Kidney (tissue), 14 donors: ENCODE results near the gene DROSHA. TPM values are rescaled to one million over a fixed set of nuclear protein-coding genes. Genes with fewer than 3 reads are reported as not detected.
A peak's percentile ranks its signal among the peaks of the same experiment; 100 is the strongest.

Source experiments
- DNase-seq, 5 donors: peaks; one replicate each; pipeline ENCODE4 v3.0.0-alpha.2; 2013 to 2020
- FAIRE-seq: peaks from 2 replicates; lab custom pipeline; 2012; peaks lifted over from hg19 to GRCh38; lab: Jason Lieb, UNC
- H3K27ac ChIP-seq, 2 donors: one replicate each; pipeline ENCODE4 v1.7.0; 2013; ENCODE audit warnings: low read depth in 2 of 2, low read length in 2 of 2, inconsistent platforms in 1 of 2
- H3K27me3 ChIP-seq: one replicate; pipeline ENCODE4 v1.7.1; 2013; ENCODE audit warnings: low read length, inconsistent platforms; ENCODE audit not compliant: control insufficient read depth, insufficient read depth
- H3K36me3 ChIP-seq, 3 donors: one replicate each; pipeline versions ENCODE4 v1.7.0 to v1.7.1; 2013; ENCODE audit warnings: low read length in 3 of 3, control low read depth in 1 of 3, inconsistent platforms in 1 of 3; ENCODE audit not compliant: insufficient read depth in 3 of 3, control insufficient read depth in 2 of 3
- H3K4me1 ChIP-seq, 3 donors: one replicate each; pipeline versions ENCODE4 v1.7.0 to v1.7.1; 2013; ENCODE audit warnings: low read length in 3 of 3, inconsistent platforms in 1 of 3, low read depth in 1 of 3; ENCODE audit not compliant: control insufficient read depth in 2 of 3, insufficient read depth in 2 of 3
- H3K4me3 ChIP-seq, 3 donors: one replicate each; pipeline versions ENCODE4 v1.7.0 to v1.8.1; 2013; ENCODE audit warnings: low read length in 3 of 3, control low read depth in 1 of 3, inconsistent platforms in 1 of 3
- H3K9ac ChIP-seq, 3 donors: one replicate each; pipeline versions ENCODE4 v1.7.0 to v1.7.1; 2013; ENCODE audit warnings: low read length in 3 of 3, control low read depth in 1 of 3, inconsistent platforms in 1 of 3
- H3K9me3 ChIP-seq, 3 donors: one replicate each; pipeline versions ENCODE4 v1.7.0 to v1.7.1; 2013; ENCODE audit warnings: low read length in 3 of 3, control low read depth in 1 of 3, inconsistent platforms in 1 of 3; ENCODE audit not compliant: control insufficient read depth in 2 of 3, insufficient read depth in 1 of 3
- intact Hi-C: fragments of 100-400 bp; cut with DNase I; formaldehyde crosslinking; loops from one replicate; pipeline ENCODE4 v1.11.1; 2022
- polyA plus RNA-seq: library from polyadenylated mRNA; stranded (reverse); fragments of 350-450 nt; fragmentation: Illumina TruSeq; extraction: RNeasy Lipid Tissue Mini Kit (QIAGEN cat#74804); gene quantifications from one replicate; pipeline ENCODE4 v1.2.3, GENCODE V29; 2014; ENCODE audit warnings: low read depth, low replicate concordance; ENCODE audit not compliant: insufficient read depth
- total RNA-seq: library from RNA; stranded (reverse); fragmentation: NEBNext Ultra II Directional; extraction: Animal tissue kit (Norgen Biotek cat#: 25700); gene quantifications from one replicate; pipeline ENCODE4 v1.2.1, GENCODE V29; 2021
- TF ChIP-seq, protein P1 (sequence below): IDR thresholded peaks from 3 replicates; pipeline ENCODE4 v1.5.1; 2012; ENCODE audit warnings: mild to moderate bottlenecking, moderate library complexity, borderline replicate concordance; ENCODE audit not compliant: insufficient read depth; ENCODE audit errors: extremely low read depth
- donor health status: control.
- donor health status: control.
- donor health status: control.
- donor health status: control.
- donor health status: control.
- donor health status: DM: yes; HTN: yes; CAD: no.
- donor health status: Normal renal cell carcinoma (clear cell type).

DROSHA gene
- total and polyA plus RNA-seq, 2 donors from 2014 or later, result 39.9 to 51.6 TPM

DNA sequence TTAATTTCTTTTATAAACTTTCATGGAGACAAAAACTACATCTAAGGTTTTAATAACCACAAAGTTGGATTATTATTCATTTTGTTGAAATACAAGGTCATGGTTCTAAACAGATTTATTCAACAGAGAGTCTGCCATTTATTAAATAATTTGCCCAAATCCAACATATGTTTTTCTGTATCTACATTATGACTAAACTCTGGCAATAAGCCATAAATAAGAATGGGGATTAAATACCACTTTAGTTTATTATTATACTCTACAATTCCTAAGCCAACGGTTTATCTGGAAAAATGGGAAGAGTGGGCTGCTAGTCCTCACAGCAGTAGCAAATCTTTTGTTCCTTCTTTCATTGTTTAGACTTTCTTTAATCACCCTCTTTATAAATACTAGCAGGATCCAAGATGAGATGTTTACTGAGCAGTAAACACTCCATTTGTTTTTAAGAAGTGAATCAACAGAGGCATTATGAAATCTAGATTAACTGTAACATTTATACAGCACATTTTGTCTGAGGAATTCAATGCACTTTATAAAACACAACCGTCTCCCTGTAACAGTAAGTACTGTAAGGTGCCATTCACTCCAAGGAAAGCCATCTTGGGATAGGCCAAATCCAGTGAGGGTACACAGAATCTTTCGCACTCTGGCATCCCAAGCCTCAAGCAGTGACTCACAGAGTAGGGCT lies 89.7 kb downstream of the DROSHA start:
- DNase-seq, result no peak
- intact Hi-C loops, result no loop called here
- H3K9me3 ChIP-seq, result no peaks in the 10 kb centered on the region
- no peak overlapping the region for H3K27ac ChIP-seq
- peak; percentile 3 for FAIRE-seq
- H3K36me3 ChIP-seq, result peaks cover 0 to 2% (median 0%) of the 10 kb centered on the region in 3 donors
- no peak overlapping the region for H3K4me3 ChIP-seq
- no peaks in the 10 kb centered on the region for H3K4me1 ChIP-seq
- H3K27me3 ChIP-seq, result no peaks in the 10 kb centered on the region
- TF ChIP-seq, protein P1, sequence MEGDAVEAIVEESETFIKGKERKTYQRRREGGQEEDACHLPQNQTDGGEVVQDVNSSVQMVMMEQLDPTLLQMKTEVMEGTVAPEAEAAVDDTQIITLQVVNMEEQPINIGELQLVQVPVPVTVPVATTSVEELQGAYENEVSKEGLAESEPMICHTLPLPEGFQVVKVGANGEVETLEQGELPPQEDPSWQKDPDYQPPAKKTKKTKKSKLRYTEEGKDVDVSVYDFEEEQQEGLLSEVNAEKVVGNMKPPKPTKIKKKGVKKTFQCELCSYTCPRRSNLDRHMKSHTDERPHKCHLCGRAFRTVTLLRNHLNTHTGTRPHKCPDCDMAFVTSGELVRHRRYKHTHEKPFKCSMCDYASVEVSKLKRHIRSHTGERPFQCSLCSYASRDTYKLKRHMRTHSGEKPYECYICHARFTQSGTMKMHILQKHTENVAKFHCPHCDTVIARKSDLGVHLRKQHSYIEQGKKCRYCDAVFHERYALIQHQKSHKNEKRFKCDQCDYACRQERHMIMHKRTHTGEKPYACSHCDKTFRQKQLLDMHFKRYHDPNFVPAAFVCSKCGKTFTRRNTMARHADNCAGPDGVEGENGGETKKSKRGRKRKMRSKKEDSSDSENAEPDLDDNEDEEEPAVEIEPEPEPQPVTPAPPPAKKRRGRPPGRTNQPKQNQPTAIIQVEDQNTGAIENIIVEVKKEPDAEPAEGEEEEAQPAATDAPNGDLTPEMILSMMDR, result no peak
- H3K9ac ChIP-seq, result no peak overlapping the region

DNA sequence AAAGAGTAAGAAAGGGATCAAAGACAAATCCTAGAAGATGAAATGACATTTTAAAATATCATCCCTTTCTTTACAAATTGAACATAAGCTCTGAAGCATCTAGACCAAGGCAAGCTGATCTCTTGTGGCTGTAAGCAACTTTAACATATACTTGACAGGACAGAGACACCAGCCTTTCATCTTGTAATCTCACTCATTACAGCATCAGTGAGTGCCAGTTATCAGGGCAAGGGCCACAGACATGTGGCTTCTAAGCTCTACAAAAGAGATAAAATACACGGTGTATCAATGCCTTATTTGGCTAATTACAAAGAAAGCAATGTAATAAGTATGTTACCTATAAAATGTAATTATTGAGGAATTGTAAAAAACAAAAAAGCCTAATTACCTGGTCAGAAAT lies 95.0 kb downstream of the DROSHA start:
- Histone ChIP-seq H3K27me3 (no peaks in the 10 kb centered on the region), H3K9ac (no peak overlapping the region), H3K27ac (no peak overlapping the region), H3K36me3 (peaks cover 0 to 7% (median 0%) of the 10 kb centered on the region in 3 donors), H3K4me3 (no peak overlapping the region), H3K4me1 (peaks cover 0 to 6% (median 3%) of the 10 kb centered on the region in 3 donors), H3K9me3 (no peaks in the 10 kb centered on the region)
- intact Hi-C loops, result no loop called here
- DNase-seq (no peak), FAIRE-seq (no peak)
- TF ChIP-seq, protein P1, result no peak

DNA sequence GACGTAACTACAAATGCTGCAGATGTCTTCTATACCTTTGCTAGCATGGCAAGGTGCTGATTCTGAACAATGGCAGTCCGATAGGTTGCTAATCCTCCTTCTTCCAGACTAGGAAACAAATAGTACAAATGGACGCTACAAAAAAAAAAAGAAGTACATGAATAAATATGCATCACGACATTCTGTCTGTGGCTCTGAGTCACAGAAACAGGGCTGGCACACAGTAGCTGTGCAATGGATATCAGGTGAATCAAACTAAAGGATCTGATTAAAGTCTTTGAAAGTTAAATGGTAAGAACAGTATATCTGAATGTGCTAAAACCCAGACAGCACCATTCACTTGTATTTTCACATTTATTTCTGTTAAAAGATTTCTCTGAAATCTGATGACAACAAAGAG lies 96.2 kb downstream of the DROSHA start:
- H3K36me3 ChIP-seq, result peaks cover 0 to 10% (median 0%) of the 10 kb centered on the region in 3 donors
- H3K9me3 ChIP-seq, result no peaks in the 10 kb centered on the region
- no peak overlapping the region for H3K27ac ChIP-seq
- no peak overlapping the region for H3K4me3 ChIP-seq
- DNase-seq, result no peak
- TF ChIP-seq, protein P1, result no peak
- H3K4me1 ChIP-seq, result peaks cover 0 to 6% (median 3%) of the 10 kb centered on the region in 3 donors
- H3K9ac ChIP-seq, result no peak overlapping the region
- intact Hi-C loops, result no loop called here
- H3K27me3 ChIP-seq, result no peaks in the 10 kb centered on the region
- no peak for FAIRE-seq

DNA sequence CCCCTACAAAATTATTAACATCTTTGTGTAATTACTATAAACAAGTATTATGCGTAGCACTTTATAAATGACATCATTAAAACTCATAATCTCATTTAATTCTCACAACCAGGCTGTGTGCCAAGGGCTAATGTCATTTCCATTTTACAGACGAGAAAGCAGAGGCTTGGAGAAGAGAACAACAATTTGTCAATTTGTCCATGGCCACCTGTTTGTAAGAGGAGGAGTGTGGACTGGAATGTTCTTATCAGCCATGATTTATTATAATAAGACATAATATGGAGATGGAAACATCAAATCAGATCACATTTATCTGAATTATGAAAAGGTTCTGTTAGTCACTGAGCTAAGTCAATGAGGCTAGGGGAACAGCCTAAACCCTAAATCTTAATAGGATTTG lies 97.0 kb downstream of the DROSHA start:
- intact Hi-C loops, result no loop called here
- Histone ChIP-seq H3K4me3 (no peak overlapping the region), H3K4me1 (peaks cover 0 to 6% (median 3%) of the 10 kb centered on the region in 3 donors), H3K9ac (no peak overlapping the region), H3K36me3 (peaks cover 0 to 10% (median 0%) of the 10 kb centered on the region in 3 donors), H3K27ac (no peak overlapping the region), H3K27me3 (no peaks in the 10 kb centered on the region), H3K9me3 (no peaks in the 10 kb centered on the region)
- no peak for FAIRE-seq
- TF ChIP-seq, protein P1, result no peak
- no peak for DNase-seq
